Upper lobe of right lung (tissue), 1 donor: ENCODE results near the gene STPG4. TPM values are rescaled to one million over a fixed set of nuclear protein-coding genes. Genes with fewer than 3 reads are reported as not detected.
A peak's percentile ranks its signal among the peaks of the same experiment; 100 is the strongest.

Experiments
- ATAC-seq: fragments of 200-7000 bp; cut with Tn5 transposase; one replicate; pipeline ENCODE4 v1.9.1; 2020; ENCODE audit warnings: mild to moderate bottlenecking, moderate library complexity
- DNase-seq: peaks from one replicate; pipeline ENCODE4 v3.0.0-alpha.2; 2020
- H3K27ac ChIP-seq: fragments of 200-600 bp; one replicate; pipeline ENCODE4 v1.8.0; 2022
- H3K27me3 ChIP-seq: fragments of 200-600 bp; one replicate; pipeline ENCODE4 v1.8.0; 2022; ENCODE audit warnings: mild to moderate bottlenecking
- H3K36me3 ChIP-seq: fragments of 200-600 bp; one replicate; pipeline ENCODE4 v1.8.0; 2022
- H3K4me1 ChIP-seq: fragments of 200-600 bp; one replicate; pipeline ENCODE4 v1.8.0; 2022
- H3K4me3 ChIP-seq: fragments of 200-600 bp; one replicate; pipeline ENCODE4 v1.8.0; 2022; ENCODE audit warnings: mild to moderate bottlenecking
- H3K9me3 ChIP-seq: fragments of 200-600 bp; one replicate; pipeline ENCODE4 v1.8.0; 2022
- CTCF ChIP-seq: fragments of 200-600 bp; IDR thresholded peaks from one replicate; pipeline ENCODE4 v1.8.0; 2022; ENCODE audit warnings: antibody characterized with exemption
- intact Hi-C: fragments of 100-400 bp; cut with DNase I; formaldehyde crosslinking; loops from one replicate; pipeline ENCODE4 v1.11.0; 2022
- total RNA-seq: library from RNA; stranded (reverse); fragmentation: NEBNext Ultra II Directional; extraction: Animal tissue kit (Norgen Biotek cat#: 25700); gene quantifications from one replicate; pipeline ENCODE4 v1.2.1, GENCODE V29; 2021
- donor health status: DM: no; HTN: yes; CAD: no; lungs with severe emphysema.

Gene STPG4
- total RNA-seq, 1 donor from 2014 or later = not detected

DNA sequence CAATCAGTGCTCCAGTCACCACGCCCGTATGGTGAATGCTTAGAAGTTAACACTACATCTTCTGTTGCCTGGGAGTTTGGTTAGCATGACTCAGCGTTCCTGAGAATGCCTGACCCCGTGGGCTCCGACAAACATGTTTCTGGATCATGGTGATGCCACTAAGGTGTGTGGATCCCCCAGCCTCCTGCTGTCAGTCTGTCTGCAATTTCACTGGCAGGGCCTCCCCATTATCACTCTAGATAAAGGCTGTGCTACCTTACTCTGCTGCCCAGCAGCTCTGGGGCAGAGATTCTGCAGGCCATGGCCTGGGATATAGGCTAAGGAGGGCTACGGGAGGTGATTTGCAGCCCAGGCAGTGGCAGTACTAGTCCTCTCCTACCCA is 66.0 kb downstream of the STPG4 start:
- Histone ChIP-seq H3K9me3 (no peaks in the 10 kb centered on the region), H3K27me3 (no peaks in the 10 kb centered on the region), H3K27ac (peak overlapping the region; percentile 9), H3K4me3 (no peak overlapping the region), H3K4me1 (peaks cover 28% of the 10 kb centered on the region), H3K36me3 (no peaks in the 10 kb centered on the region)
- ATAC-seq (no peak), DNase-seq (no peak)
- no peak for TF ChIP-seq CTCF
- intact Hi-C loops = no loop called here

- Histone ChIP-seq H3K27me3 (no peaks in the 10 kb centered on the region), H3K36me3 (no peaks in the 10 kb centered on the region), H3K4me1 (peaks cover 34% of the 10 kb centered on the region), H3K27ac (peak overlapping the region; percentile 9), H3K9me3 (no peaks in the 10 kb centered on the region), H3K4me3 (no peak overlapping the region)
- ATAC-seq (peak; percentile 50), DNase-seq (no peak)
- TF ChIP-seq CTCF = peak; percentile 11
- intact Hi-C loops = no loop called here
Observed at GRCh38 chr2:47088371-47089082, 66.6 kb downstream of the STPG4 start.

GRCh38 chr2:47087051-47087450 is 68.1 kb downstream of the STPG4 start:
- intact Hi-C loops = no loop called here
- Histone ChIP-seq H3K9me3 (no peaks in the 10 kb centered on the region), H3K4me1 (peaks cover 40% of the 10 kb centered on the region), H3K27ac (peak overlapping the region; percentile 14), H3K4me3 (no peak overlapping the region), H3K27me3 (no peaks in the 10 kb centered on the region), H3K36me3 (no peaks in the 10 kb centered on the region)
- DNase-seq (no peak), ATAC-seq (no peak)
- TF ChIP-seq CTCF = no peak

DNA sequence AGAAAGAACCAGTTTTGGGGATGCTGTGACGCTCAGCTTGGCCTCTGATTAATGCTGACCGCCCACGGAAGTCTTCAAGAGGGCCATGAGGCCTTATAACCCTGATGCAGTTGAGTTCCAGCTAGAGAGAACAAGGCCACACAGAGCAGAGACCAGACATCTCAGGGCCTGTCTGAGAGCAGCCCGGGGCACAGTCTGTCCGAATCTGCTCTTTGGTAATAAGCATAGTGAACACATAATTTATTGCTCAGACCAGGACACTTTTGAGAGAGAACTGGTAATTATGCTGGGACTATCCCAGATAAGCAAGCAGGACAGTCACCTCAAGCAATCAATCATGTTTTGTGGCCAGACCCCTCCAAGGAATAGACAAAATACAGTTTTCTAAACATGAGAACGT is 68.5 kb downstream of the STPG4 start:
- Histone ChIP-seq H3K27ac (peak overlapping the region; percentile 14), H3K36me3 (no peaks in the 10 kb centered on the region), H3K27me3 (no peaks in the 10 kb centered on the region), H3K4me1 (peaks cover 40% of the 10 kb centered on the region), H3K4me3 (no peak overlapping the region), H3K9me3 (no peaks in the 10 kb centered on the region)
- no peak for TF ChIP-seq CTCF
- no peak for ATAC-seq
- DNase-seq = no peak
- intact Hi-C loops = no loop called here

- no peak overlapping the region for H3K4me3 ChIP-seq
- no peaks in the 10 kb centered on the region for H3K27me3 ChIP-seq
- DNase-seq (no peak), ATAC-seq (peak; percentile 7)
- no peaks in the 10 kb centered on the region for H3K9me3 ChIP-seq
- peaks cover 40% of the 10 kb centered on the region for H3K4me1 ChIP-seq
- intact Hi-C loops = no loop called here
- H3K27ac ChIP-seq = peak overlapping the region; percentile 14
- no peaks in the 10 kb centered on the region for H3K36me3 ChIP-seq
- TF ChIP-seq CTCF = no peak
Observed at GRCh38 chr2:47086054-47086471, 69.0 kb downstream of the STPG4 start.
